PC-3 (cell line): ENCODE measurements around the gene PHRF1. TPM values are rescaled to one million over a fixed set of nuclear protein-coding genes. Genes with fewer than 3 reads are reported as not detected.

Source experiments
- ATAC-seq: fragments of 200-7000 bp; cut with Tn5 transposase; 2 replicates; pipeline ENCODE4 v1.9.1; 2020; ENCODE audit warnings: mild to moderate bottlenecking, moderate library complexity
- BruUV-seq: library from RNA; stranded (reverse); fragments of 400-500 nt; replicated peaks from 2 replicates; lab custom pipeline; 2021; lab: Mats Ljungman, UMichigan
- CTCF ChIA-PET: fragments of 300-600 bp; sonication (Branson Sonifier 250); formaldehyde crosslinking; loops from one replicate; lab custom pipeline; 2022; ENCODE audit warnings: antibody characterized with exemption; lab: Charles Lee
- POLR2A ChIA-PET: fragments of 300-600 bp; sonication (Branson Sonifier 250); formaldehyde crosslinking; loops from one replicate; lab custom pipeline; 2022; ENCODE audit warnings: antibody characterized with exemption; ENCODE audit not compliant: unreplicated experiment; lab: Charles Lee
- DNase-seq: peaks from one replicate; pipeline ENCODE4 v3.0.0-alpha.2; 2015
- H2AFZ ChIP-seq: fragments of 300-600 bp; sonication (generic); 2 replicates; pipeline ENCODE4 v1.6.0; 2016; ENCODE audit warnings: antibody characterized with exemption, low read length
- H3F3A ChIP-seq: fragments of 300-600 bp; sonication (generic); one replicate; pipeline ENCODE4 v1.6.0; 2017; ENCODE audit warnings: antibody characterized with exemption, low read length, control low read depth, mild to moderate bottlenecking; ENCODE audit not compliant: unreplicated experiment
- H3K27ac ChIP-seq: fragments of 300-600 bp; sonication (generic); 2 replicates; pipeline ENCODE4 v1.5.1; 2016; ENCODE audit warnings: mild to moderate bottlenecking, low read length
- H3K27me3 ChIP-seq: fragments of 300-600 bp; sonication (generic); 2 replicates; pipeline ENCODE4 v1.6.1; 2016; ENCODE audit warnings: low read length, mixed read lengths
- H3K36me3 ChIP-seq: fragments of 300-600 bp; sonication (generic); 2 replicates; pipeline ENCODE4 v1.6.1; 2016; ENCODE audit warnings: low read depth, mixed run types, low read length, mixed read lengths
- H3K4me1 ChIP-seq: fragments of 300-600 bp; sonication (generic); 2 replicates; pipeline ENCODE4 v1.5.1; 2016; ENCODE audit warnings: low read length; ENCODE audit not compliant: insufficient read depth
- H3K4me2 ChIP-seq: fragments of 300-600 bp; sonication (generic); 2 replicates; pipeline ENCODE4 v1.6.0; 2016; ENCODE audit warnings: low read length
- H3K4me3 ChIP-seq: fragments of 300-600 bp; sonication (generic); 2 replicates; pipeline ENCODE4 v1.5.1; 2016; ENCODE audit warnings: mild to moderate bottlenecking, low read length, mixed read lengths
- H3K79me2 ChIP-seq: fragments of 300-600 bp; sonication (generic); 2 replicates; pipeline ENCODE4 v1.6.1; 2017; ENCODE audit warnings: low read length, mixed read lengths
- H3K9ac ChIP-seq: fragments of 300-600 bp; sonication (generic); 2 replicates; pipeline ENCODE4 v1.6.0; 2016; ENCODE audit warnings: mild to moderate bottlenecking, low read length
- H3K9me2 ChIP-seq: fragments of 300-600 bp; sonication (generic); replicated peaks from 2 replicates; pipeline ENCODE4 v1.6.1; 2016; ENCODE audit warnings: mixed run types, low read length, mixed read lengths
- H3K9me3 ChIP-seq: fragments of 300-600 bp; sonication (generic); 2 replicates; pipeline ENCODE4 v1.6.1; 2016; ENCODE audit warnings: low read length, mixed read lengths
- H4K20me1 ChIP-seq: fragments of 300-600 bp; sonication (generic); 2 replicates; pipeline ENCODE4 v1.6.1; 2016; ENCODE audit warnings: low read length, mixed read lengths
- CTCF ChIP-seq: fragments of 300-600 bp; sonication (generic); conservative IDR thresholded peaks from 2 replicates; pipeline ENCODE4 v1.5.1; 2017; ENCODE audit warnings: antibody characterized with exemption, low read depth, mild to moderate bottlenecking, low read length
- EZH2 ChIP-seq: fragments of 300-600 bp; sonication (generic); IDR thresholded peaks from one replicate; pipeline ENCODE4 v1.6.1; 2017; ENCODE audit warnings: antibody characterized with exemption, mild to moderate bottlenecking, low read length; ENCODE audit not compliant: unreplicated experiment
- EZH2phosphoT487 ChIP-seq: fragments of 300-600 bp; sonication (generic); IDR thresholded peaks from 2 replicates; pipeline ENCODE4 v1.6.1; 2018; ENCODE audit warnings: mild to moderate bottlenecking, antibody characterized with exemption, low read length, borderline replicate concordance
- intact Hi-C: fragments of 100-400 bp; cut with micrococcal nuclease; formaldehyde crosslinking; loops from 2 replicates; pipeline ENCODE4 v1.9.0; 2023
- total RNA-seq: library from RNA; depleted of rRNA; stranded (reverse); fragments of >200 nt; gene quantifications from 2 replicates; pipeline ENCODE4 v1.2.3, GENCODE V29; 2014

PHRF1 gene
- total RNA-seq, 1 experiment from 2014 or later, result 41.4 TPM

GRCh38 chr11:655036-655726, 78.9 kb downstream of the PHRF1 start:
- H3K9me2 ChIP-seq, result no peaks in the 10 kb centered on the region
- no peaks in the 10 kb centered on the region for H3F3A ChIP-seq
- H3K27me3 ChIP-seq, result no peaks in the 10 kb centered on the region
- H3K9ac ChIP-seq, result no peak overlapping the region
- H3K36me3 ChIP-seq, result no peaks in the 10 kb centered on the region
- intact Hi-C loops, result no loop called here
- H3K27ac ChIP-seq, result no peak overlapping the region
- ATAC-seq (peak; percentile 91), DNase-seq (peak; percentile 42)
- no peak for TF ChIP-seq EZH2
- no peak for TF ChIP-seq CTCF
- TF ChIP-seq EZH2phosphoT487, result no peak
- H3K79me2 ChIP-seq, result no peaks in the 10 kb centered on the region
- H3K9me3 ChIP-seq, result no peaks in the 10 kb centered on the region
- POLR2A ChIA-PET, result no interaction called here
- CTCF ChIA-PET, result no interaction called here
- BruUV-seq, result no TSS peak
- H3K4me3 ChIP-seq, result no peak overlapping the region
- H2AFZ ChIP-seq, result no peak overlapping the region
- H4K20me1 ChIP-seq, result no peaks in the 10 kb centered on the region
- H3K4me2 ChIP-seq, result no peak overlapping the region
- H3K4me1 ChIP-seq, result no peaks in the 10 kb centered on the region

GRCh38 chr11:656426-656825, 80.2 kb downstream of the PHRF1 start:
- Histone ChIP-seq H3K9me3 (no peaks in the 10 kb centered on the region), H3K27me3 (no peaks in the 10 kb centered on the region), H3K4me2 (no peak overlapping the region), H3K9ac (no peak overlapping the region), H3K4me1 (no peaks in the 10 kb centered on the region), H3K27ac (no peak overlapping the region), H2AFZ (no peak overlapping the region), H3K9me2 (no peaks in the 10 kb centered on the region), H3K36me3 (no peaks in the 10 kb centered on the region), H3K79me2 (no peaks in the 10 kb centered on the region), H4K20me1 (no peaks in the 10 kb centered on the region), H3K4me3 (no peak overlapping the region), H3F3A (no peaks in the 10 kb centered on the region)
- DNase-seq (no peak), ATAC-seq (no peak)
- BruUV-seq, result no TSS peak
- TF ChIP-seq CTCF (no peak), EZH2 (no peak), EZH2phosphoT487 (no peak)
- ChIA-PET CTCF (no interaction called here), POLR2A (interaction anchor here (0.6 kb wide), 1 partner anchor 52 kb away, joined by 5 read pairs; no protein-coding TSS in a partner anchor)
- intact Hi-C loops, result no loop called here

DNA sequence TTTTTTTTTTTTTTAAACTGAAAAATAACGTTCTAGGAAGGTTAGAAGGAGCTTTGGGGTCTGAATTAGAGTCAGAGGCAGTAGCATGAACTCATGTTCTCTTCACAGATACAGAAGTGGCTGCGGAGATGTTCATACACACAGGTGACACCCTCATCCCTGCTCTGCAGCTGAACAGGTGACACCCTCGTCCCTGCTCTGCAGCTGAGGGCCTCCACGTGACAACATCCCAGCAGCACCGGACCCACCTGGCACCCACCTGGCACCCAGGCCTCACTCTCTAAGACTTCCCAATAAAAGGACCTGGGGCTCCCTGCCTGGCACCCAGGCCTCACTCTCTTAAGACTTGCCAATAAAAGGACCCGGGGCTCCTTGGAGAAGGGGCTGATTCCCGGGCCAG, 80.6 kb downstream of the PHRF1 start:
- Histone ChIP-seq H3K9me3 (no peaks in the 10 kb centered on the region), H3K36me3 (no peaks in the 10 kb centered on the region), H3F3A (no peaks in the 10 kb centered on the region), H3K9me2 (no peaks in the 10 kb centered on the region), H3K4me1 (no peaks in the 10 kb centered on the region), H3K27ac (no peak overlapping the region), H3K4me3 (no peak overlapping the region), H3K9ac (no peak overlapping the region), H3K79me2 (no peaks in the 10 kb centered on the region), H3K4me2 (no peak overlapping the region), H4K20me1 (no peaks in the 10 kb centered on the region), H3K27me3 (no peaks in the 10 kb centered on the region), H2AFZ (no peak overlapping the region)
- no peak for DNase-seq
- TF ChIP-seq CTCF (no peak), EZH2 (no peak), EZH2phosphoT487 (no peak)
- ATAC-seq, result no peak
- BruUV-seq, result no TSS peak
- ChIA-PET POLR2A (no interaction called here), CTCF (no interaction called here)
- intact Hi-C loops, result no loop called here
